Fibroblast of skin of scalp (primary cell): ENCODE measurements around the gene GGN.
"Not testable (repeated sequence)": the region's sequence is repeated elsewhere in the genome, so short reads cannot be mapped to it uniquely, and the experiment has no call there.

Experiments
- DNase-seq: peaks from one replicate; pipeline ENCODE4 v3.0.0-alpha.2; 2013

Gene GGN

DNA sequence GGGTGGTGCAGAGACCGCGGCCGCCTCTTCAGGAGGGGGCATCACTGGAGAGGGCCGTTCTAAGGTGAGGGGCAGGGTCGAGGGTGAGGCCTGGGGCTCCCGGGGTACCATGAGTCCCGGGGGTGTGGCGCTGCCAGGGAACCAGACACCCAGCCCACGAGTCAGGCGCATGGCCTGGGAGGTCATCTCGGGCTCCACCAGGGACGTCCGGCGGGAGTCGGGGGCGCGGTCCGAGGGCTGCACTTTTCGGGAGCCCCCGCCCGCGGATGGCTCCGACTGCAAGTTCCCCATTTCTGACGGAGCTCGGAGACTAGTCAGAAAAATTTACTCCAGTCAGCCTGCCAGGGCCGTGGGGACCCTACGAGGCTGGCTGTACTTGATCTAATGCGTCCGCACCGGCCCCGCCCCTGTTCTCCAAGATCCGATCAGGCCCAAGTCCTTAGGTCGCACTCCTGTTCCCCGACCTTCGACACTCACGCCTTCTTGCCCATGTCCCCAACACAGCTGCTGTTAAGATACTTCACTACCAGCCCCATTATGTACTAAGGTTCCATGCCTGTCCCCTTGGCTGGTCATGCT, 774 bp downstream of the GGN start:
- no peak for DNase-seq

GRCh38 chr19:38386300-38386970, 1.4 kb downstream of the GGN start:
- no peak for DNase-seq

DNA sequence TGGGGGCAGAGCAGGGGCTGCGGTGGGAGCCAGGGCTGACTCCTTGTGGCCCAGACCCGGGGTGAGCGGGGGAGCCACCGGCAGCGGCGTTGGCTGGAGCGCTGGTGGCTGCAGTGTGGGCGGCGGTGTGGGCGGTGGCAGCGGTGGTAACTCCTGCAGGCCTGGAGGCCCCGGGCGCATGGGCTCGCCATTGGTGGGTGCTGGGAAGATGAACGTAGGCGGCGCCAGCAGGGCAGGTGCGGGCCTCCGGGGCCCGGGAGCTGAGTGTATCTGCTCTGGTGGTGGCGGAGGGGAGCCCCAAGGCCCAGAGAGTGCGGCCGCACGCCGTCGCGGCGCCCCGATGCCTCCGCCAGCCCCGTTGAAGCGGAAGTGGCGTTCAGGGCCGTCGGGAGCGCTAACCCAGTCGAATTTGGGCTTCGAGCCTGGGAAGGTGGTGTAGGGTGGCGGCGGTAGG, 2.0 kb downstream of the GGN start:
- DNase-seq: no peak

DNA sequence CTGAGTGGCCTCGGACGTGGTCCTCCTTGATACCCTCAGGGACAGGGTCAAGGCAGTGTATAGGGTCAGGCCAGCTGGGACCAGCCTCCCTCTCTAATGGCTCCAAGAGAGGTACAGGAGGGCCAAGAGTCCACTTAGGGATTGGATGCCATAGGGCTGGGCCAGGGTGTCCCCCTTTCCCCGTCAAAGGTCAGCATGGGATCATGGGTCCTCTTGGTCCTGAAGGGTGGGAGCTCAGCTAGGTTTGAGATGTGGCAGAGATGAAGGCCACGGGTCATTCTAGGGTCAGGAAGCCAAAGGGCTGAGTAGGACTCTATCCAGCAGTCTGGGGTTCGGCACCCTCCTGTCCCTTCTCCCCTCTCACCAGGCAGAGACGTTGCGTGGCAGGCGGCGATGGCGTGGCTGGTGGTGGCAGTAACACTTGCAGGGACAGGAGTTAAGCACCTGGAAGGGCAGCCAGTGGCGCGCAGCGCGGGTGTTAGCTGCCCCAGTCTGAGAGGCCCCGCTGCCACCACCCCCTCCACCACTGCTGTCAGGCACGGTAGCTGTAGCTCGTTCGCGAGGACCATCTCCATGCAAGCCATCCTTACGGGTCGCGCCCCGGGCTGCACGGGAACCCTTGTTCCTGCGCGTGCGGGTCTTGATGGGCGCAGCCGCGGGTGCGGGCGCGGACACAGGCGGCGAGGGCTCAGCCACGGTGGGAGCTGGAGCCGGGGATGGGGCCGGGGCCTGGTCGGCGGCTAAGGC, 2.6 kb downstream of the GGN start:
- no peak for DNase-seq

DNA sequence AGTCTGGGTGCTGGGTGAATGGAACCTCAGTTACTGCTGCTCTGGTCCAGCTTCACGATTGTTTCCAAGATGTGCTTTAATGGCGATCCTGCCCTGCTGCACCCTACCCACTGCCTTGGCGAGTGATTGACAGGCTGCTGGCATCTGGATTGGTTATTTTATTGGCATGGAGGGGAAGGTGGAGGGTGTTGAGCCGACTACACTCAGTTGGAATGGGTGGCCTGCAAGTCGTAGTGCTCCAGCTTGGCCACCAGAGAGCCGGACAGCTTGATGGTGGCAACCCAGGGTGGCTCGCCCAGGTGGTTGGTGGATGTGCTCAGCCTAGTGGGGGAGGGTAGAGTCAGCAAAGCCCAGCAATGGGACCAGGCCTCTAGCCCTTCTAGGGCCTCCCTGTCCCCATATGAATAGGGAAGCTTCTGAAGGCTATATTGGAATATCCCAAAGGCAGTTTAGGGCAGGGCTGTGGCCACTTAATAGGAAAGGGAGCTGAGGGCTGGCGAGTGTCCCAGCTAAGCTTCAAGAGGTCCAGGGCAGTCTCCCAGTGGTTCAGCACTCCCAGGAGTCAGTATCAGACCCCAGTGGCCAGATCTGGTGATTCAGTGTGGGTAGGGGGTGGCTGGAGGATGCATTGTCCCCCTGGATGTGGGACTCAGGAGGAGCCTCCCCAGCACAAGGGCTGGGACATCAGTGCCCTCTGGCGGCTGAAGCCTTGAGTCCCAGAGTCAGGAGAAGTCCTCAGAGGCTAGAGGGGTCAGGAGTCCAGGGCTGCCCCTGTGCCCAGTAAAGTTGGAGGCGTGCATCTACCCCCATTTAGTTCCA, 3.4 kb downstream of the GGN start:
- peak; percentile 31 for DNase-seq

- DNase-seq: no peak
Measured at GRCh38 chr19:38383743-38384142, 4.1 kb downstream of the GGN start.

DNA sequence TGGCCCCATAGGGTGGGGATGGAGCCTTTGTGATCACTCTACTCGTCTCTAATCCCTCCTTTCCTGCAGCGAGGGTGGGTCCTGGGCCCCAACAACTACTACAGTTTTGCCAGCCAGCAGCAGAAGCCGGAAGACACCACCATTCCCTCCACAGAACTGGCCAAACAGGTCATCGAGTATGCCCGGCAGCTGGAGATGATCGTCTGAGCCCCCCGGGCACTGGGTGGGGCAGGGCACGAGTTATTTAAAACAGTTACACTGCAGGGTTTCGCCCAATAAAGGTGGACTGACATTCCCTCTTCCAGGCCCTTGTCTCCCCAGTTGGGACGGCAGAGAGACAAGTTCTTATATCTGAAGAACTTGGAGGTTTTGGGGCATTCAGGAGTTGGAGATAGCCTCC, 4.7 kb downstream of the GGN start:
- DNase-seq: no peak

DNA sequence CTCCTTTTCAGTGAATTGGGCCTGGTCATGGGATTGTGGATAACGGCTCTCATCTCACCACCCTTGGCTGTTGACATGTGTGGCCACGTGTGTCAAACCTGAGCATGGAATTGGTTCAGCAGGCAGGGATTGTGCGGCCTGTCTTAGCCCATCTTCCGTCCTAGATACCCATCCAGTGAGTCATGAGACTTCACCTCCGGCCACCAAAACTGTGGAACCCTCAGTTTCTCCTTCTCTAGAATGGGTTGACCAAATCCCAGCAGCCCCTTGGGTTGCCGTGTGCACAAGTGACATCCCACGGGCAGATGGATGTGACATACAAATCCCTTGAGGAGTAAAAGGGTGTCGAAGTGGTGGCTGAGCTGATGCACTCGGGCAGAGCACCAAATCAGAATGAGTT, 6.7 kb downstream of the GGN start:
- DNase-seq: no peak

- DNase-seq: no peak
Measured at GRCh38 chr19:38378866-38379265, 9.0 kb downstream of the GGN start.

DNA sequence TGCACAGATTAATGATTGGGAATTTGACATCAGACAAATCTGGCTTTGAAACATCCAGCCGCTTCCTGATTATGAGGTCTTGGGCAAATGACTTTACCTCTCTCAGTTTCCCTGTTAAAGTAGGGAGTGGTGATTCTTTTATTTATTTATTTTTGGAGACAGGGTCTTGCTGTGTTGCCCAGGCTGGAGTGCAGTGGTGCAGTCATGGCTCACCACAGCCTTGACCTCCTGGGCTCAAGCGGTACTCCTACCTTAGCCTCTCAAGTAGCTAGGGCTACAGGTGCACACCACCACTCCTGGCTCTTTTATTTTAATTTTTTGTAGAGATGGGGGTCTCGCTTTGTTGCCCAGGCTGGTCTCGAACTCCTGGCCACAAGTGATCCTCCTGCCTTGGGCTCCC, 10.8 kb downstream of the GGN start:
- DNase-seq: no peak

- no peak for DNase-seq
Measured at GRCh38 chr19:38376576-38376975, 11.3 kb downstream of the GGN start.

GRCh38 chr19:38375748-38376147, 12.1 kb downstream of the GGN start:
- peak; percentile 40 for DNase-seq

GRCh38 chr19:38375098-38375493, 12.7 kb downstream of the GGN start:
- no peak for DNase-seq

DNA sequence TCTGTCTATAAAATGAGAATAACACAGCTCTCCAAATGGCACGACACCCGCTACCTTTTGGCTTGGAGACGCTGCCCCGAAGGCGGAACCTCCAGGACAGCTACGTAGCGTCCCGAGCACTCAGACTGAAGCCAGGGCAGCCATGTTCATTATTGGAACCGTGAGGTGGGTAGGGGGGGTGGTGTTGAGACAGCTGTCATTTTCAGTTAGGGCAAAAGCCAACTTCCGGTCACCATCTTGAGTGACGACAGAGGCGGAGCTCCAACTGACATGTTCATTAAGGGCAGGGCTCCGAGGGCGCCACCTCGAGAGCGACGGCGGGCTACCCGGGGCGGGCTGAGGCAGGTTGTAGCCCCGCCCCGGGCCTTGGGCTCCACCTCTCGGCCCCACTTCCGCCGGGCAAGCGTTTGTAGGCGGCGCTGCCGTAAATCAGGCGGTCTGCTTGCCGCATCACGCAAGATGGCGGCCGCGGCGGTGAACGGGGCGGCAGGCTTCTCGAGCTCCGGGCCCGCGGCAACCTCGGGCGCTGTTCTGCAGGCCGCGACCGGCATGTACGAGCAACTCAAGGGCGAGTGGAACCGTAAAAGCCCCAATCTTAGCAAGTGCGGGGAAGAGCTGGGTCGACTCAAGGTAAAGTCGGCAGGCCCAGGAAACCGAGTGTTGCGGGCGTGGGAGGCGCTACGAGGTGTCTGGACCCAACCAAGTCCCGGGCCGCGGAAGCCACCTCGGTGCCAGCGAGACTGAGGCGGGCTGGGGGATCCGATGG, 13.3 kb downstream of the GGN start, which contains the start of gene PSMD8:
TSS of gene PSMD8 (plus strand) at position 240 of the 766 bp plus-strand sequence. CDS start at position 271, 31 bp downstream.
- peak; percentile 99 for DNase-seq

DNA sequence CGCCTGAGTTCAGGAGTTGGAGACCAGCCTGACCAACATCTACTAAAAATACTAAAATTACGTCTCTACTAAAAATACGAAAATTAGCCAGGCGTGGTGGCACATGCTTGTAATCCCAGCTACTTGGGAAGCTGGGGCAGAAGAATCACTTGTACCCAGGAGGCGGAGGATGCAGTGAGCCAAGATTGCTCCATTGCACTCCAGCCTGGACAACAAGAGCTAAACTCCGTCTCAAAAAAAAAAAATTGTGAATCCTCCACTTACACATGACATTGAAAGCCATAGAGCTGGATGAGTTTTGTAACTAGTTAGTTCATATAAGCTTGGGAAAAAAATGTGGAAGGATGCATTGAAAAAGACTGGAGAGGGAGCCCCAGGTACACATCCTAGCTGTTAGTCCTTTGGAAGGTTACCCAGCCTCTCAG, 13.9 kb downstream of the GGN start:
- DNase-seq: no peak

GRCh38 chr19:38371081-38371480, 16.8 kb downstream of the GGN start:
- DNase-seq: no peak

- no peak for DNase-seq
Measured at GRCh38 chr19:38370299-38370698, 17.5 kb downstream of the GGN start.

DNA sequence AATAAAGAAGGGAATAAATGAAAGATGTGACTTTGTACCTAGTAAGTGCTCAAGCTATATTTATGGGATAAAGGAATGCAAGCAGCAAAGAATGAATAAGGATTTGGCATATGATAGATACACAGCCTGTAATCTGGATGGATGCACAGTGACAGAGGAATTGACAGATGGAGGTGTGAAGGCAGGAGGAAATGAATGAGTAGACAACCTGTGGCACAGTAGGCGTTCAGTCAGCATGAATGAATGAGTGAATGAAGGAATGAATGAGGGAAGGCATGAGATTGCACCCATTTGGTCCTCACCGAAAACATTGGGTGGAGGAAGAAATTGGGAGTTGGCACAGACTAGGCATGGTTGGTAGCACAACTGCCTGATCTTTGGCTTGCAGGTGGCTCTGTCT, 18.2 kb downstream of the GGN start:
- DNase-seq: no peak

DNA sequence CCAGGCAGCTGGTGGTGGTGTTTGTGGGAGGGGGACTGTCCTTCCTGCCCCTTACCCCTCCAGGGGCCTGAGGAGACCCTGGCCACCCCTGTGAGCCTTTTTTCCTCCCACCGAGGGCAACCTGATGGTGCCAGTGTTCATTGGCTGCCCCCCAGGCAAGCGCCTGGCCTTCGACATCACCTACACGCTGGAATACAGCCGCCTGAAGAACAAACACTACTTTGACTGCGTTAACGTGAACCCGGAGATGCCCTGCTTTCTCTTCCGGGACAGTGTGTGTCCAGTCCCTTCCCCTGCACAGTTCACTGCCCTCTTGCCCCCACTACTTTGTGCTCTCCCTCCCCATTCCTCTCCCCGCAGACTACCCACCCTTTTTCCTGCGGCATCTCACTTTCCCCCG, 20.8 kb downstream of the GGN start:
- no peak for DNase-seq

- DNase-seq: not testable (repeated sequence)
Measured at GRCh38 chr19:38362946-38363688, 24.7 kb downstream of the GGN start.
